GM12864 (cell line): ENCODE measurements around the gene FBXO9.

Experiments
- DNase-seq: peaks from one replicate; pipeline ENCODE4 v3.0.0-alpha.2; 2011; ENCODE audit warnings: low read depth
- H3K4me3 ChIP-seq: 2 replicates; pipeline ENCODE4 v1.5.1; 2011; ENCODE audit warnings: mild to moderate bottlenecking, low read depth, low read length, control low read depth
- TF ChIP-seq, protein P1 (sequence below): IDR thresholded peaks from 2 replicates; pipeline ENCODE4 v1.5.1; 2011; ENCODE audit warnings: low read depth, mild to moderate bottlenecking, moderate library complexity, low read length, control low read depth, inconsistent platforms; ENCODE audit errors: missing control alignments

Gene FBXO9

DNA sequence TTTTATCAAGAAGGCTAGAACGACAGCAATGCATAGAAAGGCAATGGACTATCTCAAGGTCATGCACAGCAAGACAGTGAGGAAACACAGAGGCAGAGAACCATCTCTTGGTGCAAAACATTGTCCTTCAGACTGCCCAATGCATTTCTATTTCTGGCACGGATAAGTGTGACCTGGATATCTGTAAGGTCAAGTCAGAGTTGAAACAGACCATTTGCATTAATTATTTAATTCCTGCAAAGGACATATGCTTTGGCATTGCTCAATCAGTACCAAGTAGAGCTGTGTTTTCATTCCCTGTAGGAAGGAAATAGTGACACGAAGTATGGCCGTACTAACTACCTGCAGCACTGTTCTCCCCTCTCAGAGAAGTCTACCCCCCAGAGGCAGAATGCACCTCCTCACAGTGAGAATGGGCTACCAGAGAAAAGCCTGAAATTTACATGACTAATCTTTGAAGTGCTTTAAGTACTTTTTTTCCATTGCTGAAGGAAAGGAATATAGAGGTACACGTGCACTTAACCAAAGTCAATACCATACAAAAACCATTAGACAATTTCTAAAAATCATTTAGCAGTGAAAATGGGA lies 38.0 kb upstream of the FBXO9 start:
- TF ChIP-seq, protein P1, sequence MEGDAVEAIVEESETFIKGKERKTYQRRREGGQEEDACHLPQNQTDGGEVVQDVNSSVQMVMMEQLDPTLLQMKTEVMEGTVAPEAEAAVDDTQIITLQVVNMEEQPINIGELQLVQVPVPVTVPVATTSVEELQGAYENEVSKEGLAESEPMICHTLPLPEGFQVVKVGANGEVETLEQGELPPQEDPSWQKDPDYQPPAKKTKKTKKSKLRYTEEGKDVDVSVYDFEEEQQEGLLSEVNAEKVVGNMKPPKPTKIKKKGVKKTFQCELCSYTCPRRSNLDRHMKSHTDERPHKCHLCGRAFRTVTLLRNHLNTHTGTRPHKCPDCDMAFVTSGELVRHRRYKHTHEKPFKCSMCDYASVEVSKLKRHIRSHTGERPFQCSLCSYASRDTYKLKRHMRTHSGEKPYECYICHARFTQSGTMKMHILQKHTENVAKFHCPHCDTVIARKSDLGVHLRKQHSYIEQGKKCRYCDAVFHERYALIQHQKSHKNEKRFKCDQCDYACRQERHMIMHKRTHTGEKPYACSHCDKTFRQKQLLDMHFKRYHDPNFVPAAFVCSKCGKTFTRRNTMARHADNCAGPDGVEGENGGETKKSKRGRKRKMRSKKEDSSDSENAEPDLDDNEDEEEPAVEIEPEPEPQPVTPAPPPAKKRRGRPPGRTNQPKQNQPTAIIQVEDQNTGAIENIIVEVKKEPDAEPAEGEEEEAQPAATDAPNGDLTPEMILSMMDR = no peak
- DNase-seq = no peak
- H3K4me3 ChIP-seq = no peak overlapping the region

DNA sequence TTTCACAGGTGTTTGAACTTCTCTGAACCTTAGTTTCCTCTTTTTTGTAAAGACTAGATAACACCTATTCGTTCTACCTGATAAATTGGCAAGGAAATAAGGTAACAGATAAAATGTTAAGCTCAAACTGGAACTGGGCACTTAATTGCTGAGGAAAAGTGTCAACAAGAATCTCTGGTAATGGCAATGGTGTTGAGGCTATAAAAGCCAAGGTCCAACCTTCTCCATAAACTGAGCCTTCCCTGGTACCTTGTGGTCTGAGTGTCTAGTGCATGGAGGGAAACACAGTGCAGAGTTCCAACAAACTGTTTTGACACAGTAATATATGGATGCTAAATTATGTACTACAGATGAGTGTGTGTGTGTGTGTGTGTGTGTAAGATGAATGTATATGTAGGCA lies 36.7 kb upstream of the FBXO9 start:
- H3K4me3 ChIP-seq = no peak overlapping the region
- TF ChIP-seq, protein P1 = no peak
- DNase-seq = no peak

DNA sequence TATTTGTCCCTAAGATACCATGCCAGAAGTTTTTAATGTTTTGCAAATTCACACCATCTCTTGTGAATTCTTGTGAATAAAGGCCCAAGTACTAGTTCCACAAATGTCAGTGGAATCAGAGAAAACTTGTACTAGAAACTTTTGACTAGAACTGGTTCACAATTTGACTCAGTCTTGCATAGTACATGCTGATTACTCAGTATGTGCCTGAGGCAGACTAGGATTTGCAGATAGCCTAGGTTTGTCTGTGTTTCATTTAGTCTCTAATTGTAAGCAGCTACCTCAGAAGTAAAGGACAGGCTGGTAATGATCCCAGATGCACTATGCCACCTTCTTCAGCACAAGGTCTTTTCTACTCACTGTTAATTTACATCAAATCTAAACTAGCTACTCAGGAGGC lies 35.9 kb upstream of the FBXO9 start:
- DNase-seq = no peak
- no peak overlapping the region for H3K4me3 ChIP-seq
- TF ChIP-seq, protein P1 = no peak

DNA sequence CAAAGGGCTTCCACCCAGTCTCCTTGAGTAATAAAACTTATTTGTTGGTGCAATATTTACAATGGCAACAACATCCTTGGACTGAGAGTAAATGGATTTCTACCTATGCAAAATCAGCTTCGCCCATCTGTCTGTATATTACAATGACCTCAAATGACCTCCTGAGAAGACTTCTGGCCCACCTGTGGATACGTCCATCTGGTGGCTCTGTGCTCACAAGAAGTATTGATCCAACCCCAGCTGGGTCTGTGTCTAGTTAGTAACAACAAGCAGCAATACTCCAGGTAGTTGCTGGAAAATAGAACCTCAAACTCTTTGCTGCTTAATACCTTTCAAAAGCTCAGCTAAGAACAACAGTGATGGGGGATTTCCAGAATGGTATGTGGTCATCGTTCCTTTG lies 35.4 kb upstream of the FBXO9 start:
- TF ChIP-seq, protein P1 = no peak
- no peak overlapping the region for H3K4me3 ChIP-seq
- DNase-seq = no peak

DNA sequence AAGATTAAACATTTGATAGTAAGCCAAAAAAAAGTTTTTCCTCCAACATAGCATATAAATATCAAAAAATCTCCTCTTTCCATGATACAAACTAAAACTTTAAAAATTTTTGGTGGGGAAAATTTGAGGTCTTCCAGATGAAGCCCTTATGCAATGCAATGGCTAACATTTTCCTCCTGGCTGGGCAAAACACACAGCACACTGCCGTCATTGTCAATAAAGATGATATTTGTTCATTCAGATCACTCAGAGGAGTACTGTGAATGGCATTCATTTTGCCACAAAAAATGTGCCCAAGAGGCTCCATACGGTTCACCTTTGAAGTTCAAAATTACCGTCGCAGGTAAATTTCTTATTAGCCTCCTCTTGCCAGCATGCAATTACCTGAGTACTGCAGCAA lies 33.9 kb upstream of the FBXO9 start:
- no peak for DNase-seq
- TF ChIP-seq, protein P1 = no peak
- no peak overlapping the region for H3K4me3 ChIP-seq

- TF ChIP-seq, protein P1 = no peak
- no peak for DNase-seq
- no peak overlapping the region for H3K4me3 ChIP-seq
Observed at GRCh38 chr6:53032849-53033248, 32.4 kb upstream of the FBXO9 start.

DNA sequence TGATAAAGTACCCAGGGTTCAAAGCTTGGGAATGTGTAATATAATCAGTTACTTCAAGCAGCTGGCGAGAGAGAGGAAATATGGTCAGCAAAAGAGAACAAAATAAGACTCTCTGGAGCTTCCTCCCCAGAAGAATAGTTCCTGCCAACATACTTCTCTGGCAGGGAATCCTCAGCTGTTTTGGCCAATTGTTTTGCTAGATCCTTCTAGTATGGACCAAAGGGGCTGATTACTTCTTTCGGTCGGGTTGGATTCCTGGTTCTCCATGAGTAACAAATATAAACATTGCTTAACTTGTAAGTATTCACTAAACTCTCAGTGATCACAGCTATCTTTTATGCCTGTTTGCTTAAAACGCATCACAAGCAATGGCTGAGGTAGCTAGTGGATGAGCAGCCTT lies 31.4 kb upstream of the FBXO9 start:
- H3K4me3 ChIP-seq = no peak overlapping the region
- TF ChIP-seq, protein P1 = no peak
- no peak for DNase-seq
